ENCODE results near the gene TP53.
A peak's percentile ranks its signal among the peaks of the same experiment; 100 is the strongest.

TP53 gene

GRCh38 chr17:7673239-7673638 lies 14.1 kb downstream of the TP53 start:
- DNase-seq: peak; percentile 78

GRCh38 chr17:7668482-7668881 lies 18.8 kb downstream of the TP53 start:
- DNase-seq: no peak

- no peak for DNase-seq
These were observed 19.5 kb downstream of the TP53 start for GRCh38 chr17:7667656-7668406.

- DNase-seq: no peak
These were observed 30.2 kb downstream of the TP53 start for GRCh38 chr17:7656958-7657609.

GRCh38 chr17:7655541-7655840 lies 31.8 kb downstream of the TP53 start:
- DNase-seq: no peak

GRCh38 chr17:7654832-7655540 lies 32.3 kb downstream of the TP53 start:
- no peak for DNase-seq

GRCh38 chr17:7652388-7653356 lies 34.6 kb downstream of the TP53 start:
- peak; percentile 19 for DNase-seq

GRCh38 chr17:7651665-7652387 lies 35.5 kb downstream of the TP53 start:
- no peak for DNase-seq

GRCh38 chr17:7651097-7651664 lies 36.1 kb downstream of the TP53 start:
- no peak for DNase-seq

- peak; percentile 100 for DNase-seq
These were observed 36.7 kb downstream of the TP53 start, which contains the start of gene ATP1B2 for GRCh38 chr17:7650509-7651096. Gene ATP1B2, plus strand, starts transcription at chr17:7650926. Its CDS starts 593 bp downstream, at chr17:7651519.

GRCh38 chr17:7647018-7647417 lies 40.3 kb downstream of the TP53 start:
- peak; percentile 30 for DNase-seq

GRCh38 chr17:7646457-7646856 lies 40.8 kb downstream of the TP53 start:
- DNase-seq: no peak

- DNase-seq: no peak
These were observed 42.5 kb downstream of the TP53 start for GRCh38 chr17:7644775-7645174.

- DNase-seq: peak; percentile 23
These were observed 45.7 kb downstream of the TP53 start for GRCh38 chr17:7641635-7642034.

GRCh38 chr17:7640783-7641182 lies 46.5 kb downstream of the TP53 start:
- no peak for DNase-seq

- no peak for DNase-seq
These were observed 51.1 kb downstream of the TP53 start for GRCh38 chr17:7636163-7636562.

- DNase-seq: peak; percentile 71
These were observed 52.9 kb downstream of the TP53 start for GRCh38 chr17:7634384-7634783.

- peak; percentile 16 for DNase-seq
These were observed 54.2 kb downstream of the TP53 start for GRCh38 chr17:7633093-7633492.

- peak; percentile 83 for DNase-seq
These were observed 54.8 kb downstream of the TP53 start for GRCh38 chr17:7632492-7632894.

GRCh38 chr17:7631398-7632380 lies 55.6 kb downstream of the TP53 start:
- DNase-seq: no peak

All from hematopoietic multipotent progenitor cell treated with erythropoietin and hydrocortisone succinate and interleukin-3 and kit ligand, for 8 days (in vitro differentiated cells).